Stomach (tissue), 9 donors: ENCODE results near the gene STMN3. TPM values are rescaled to one million over a fixed set of nuclear protein-coding genes. Genes with fewer than 3 reads are reported as not detected.

Source experiments
- DNase-seq, 2 donors: peaks; one replicate each; pipeline versions ENCODE4 v3.0.0 to v3.0.0-alpha.2; 2013 to 2019
- H3K27ac ChIP-seq, 5 donors: fragments of 200-600 bp in 4 of 5; sonication (generic) in 4 of 5; one replicate each; pipeline ENCODE4 v1.5.1; 2013 to 2019; ENCODE audit warnings: mild to moderate bottlenecking in 1 of 5, moderate library complexity in 1 of 5
- H3K27me3 ChIP-seq, 3 donors: fragments of 200-600 bp; sonication (generic); one replicate each; pipeline ENCODE4 v1.5.1; 2017 to 2019; ENCODE audit warnings: mixed run types in 1 of 3
- H3K36me3 ChIP-seq, 4 donors: fragments of 200-600 bp; sonication (generic); 1 replicate in 3 of 4; 2 replicates in 1 of 4; pipeline ENCODE4 v1.5.1; 2016 to 2019
- H3K4me1 ChIP-seq, 4 donors: fragments of 200-600 bp; sonication (generic); one replicate each; pipeline ENCODE4 v1.5.1; 2016 to 2019
- H3K4me3 ChIP-seq, 4 donors: fragments of 200-600 bp; sonication (generic) in 3 of 4; one replicate each; pipeline ENCODE4 v1.5.1; 2016 to 2019; ENCODE audit warnings: mild to moderate bottlenecking in 1 of 4
- H3K9me3 ChIP-seq, 4 donors: fragments of 200-600 bp; sonication (generic); one replicate each; pipeline ENCODE4 v1.5.1; 2016 to 2019
- CTCF ChIP-seq, 7 experiments: fragments of 450-650 bp in 4 of 7; fragments of 200-600 bp in 3 of 7; sonication (generic) in 3 of 7; IDR thresholded peaks; one replicate each; pipeline ENCODE4 v1.5.1; 2016 to 2019; ENCODE audit warnings: antibody characterized with exemption in 7 of 7, control low read depth in 2 of 7, mild to moderate bottlenecking in 1 of 7
- EP300 ChIP-seq: sonication (generic); formaldehyde crosslinking; IDR thresholded peaks from one replicate; pipeline ENCODE4 v1.6.1; 2017; ENCODE audit warnings: antibody characterized with exemption
- POLR2A ChIP-seq, 4 donors: fragments of 450-650 bp; IDR thresholded peaks; one replicate each; pipeline ENCODE4 v1.6.1; 2016; ENCODE audit warnings: antibody characterized with exemption in 4 of 4, control low read depth in 2 of 4, mild to moderate bottlenecking in 1 of 4, moderate library complexity in 1 of 4
- POLR2AphosphoS5 ChIP-seq, 3 donors: sonication (generic); formaldehyde crosslinking; IDR thresholded peaks; one replicate each; pipeline ENCODE4 v1.6.1; 2016; ENCODE audit warnings: antibody characterized with exemption in 3 of 3
- WGBS, 5 donors: extraction: QIAGEN DNeasy Blood & Tissue Kit in 3 of 5; methylation state at CpG; one replicate each; pipeline versions ENCODE4 v1.1.5 to v1.1.7; 2013 to 2018; 5-methylcytosine and 5-hydroxymethylcytosine counted together
- intact Hi-C: fragments of 100-400 bp; cut with DNase I; formaldehyde crosslinking; loops from one replicate; pipeline ENCODE4 v1.15.1; 2023; ENCODE audit warnings: low total_unique reads
- polyA plus RNA-seq, 3 donors: library from polyadenylated mRNA; stranded (reverse); fragments of 200-250 nt; gene quantifications; one replicate each; pipeline ENCODE4 v1.2.3, GENCODE V29; 2013
- total RNA-seq, 5 donors: library from RNA; depleted of rRNA; stranded (reverse); fragments of >200 nt; gene quantifications; one replicate each; pipeline versions ENCODE4 v1.1.0 to v1.2.3, GENCODE V29; 2014 to 2016
- donor health status: healthy with polysubstance abuse.
- donor health status: Bipolar disorder and iron deficiency.
- donor health status: healthy.

STMN3 gene
- total and polyA plus RNA-seq, 8 donors, result 0.87 to 14.8 (median 12.0) TPM

- Histone ChIP-seq H3K27me3 (peaks cover 0 to 31% (median 16%) of the 10 kb centered on the region in 3 donors), H3K27ac (no peak overlapping the region), H3K36me3 (no peaks in the 10 kb centered on the region), H3K9me3 (no peaks in the 10 kb centered on the region), H3K4me1 (peaks cover 23 to 30% (median 28%) of the 10 kb centered on the region in 4 donors), H3K4me3 (no peak overlapping the region)
- intact Hi-C loops, result no loop called here
- DNase-seq, result no peak
- TF ChIP-seq POLR2A (IDR thresholded peaks at IDR 0.05), result no peak
- TF ChIP-seq EP300, result no peak
- no peak for TF ChIP-seq POLR2AphosphoS5 (IDR thresholded peaks at IDR 0.05)
- no peak for TF ChIP-seq CTCF (IDR thresholded peaks at IDR 0.05)
- WGBS, 5 donors, result 80 to 86% (median 81%) methylated on average over 10 to 11 of the region's 11 CpGs
Observed at GRCh38 chr20:63648895-63649589, 4.2 kb downstream of the STMN3 start.

GRCh38 chr20:63648190-63648589 is 5.0 kb downstream of the STMN3 start:
- Histone ChIP-seq H3K27ac (no peak overlapping the region), H3K9me3 (no peaks in the 10 kb centered on the region), H3K4me1 (peaks cover 16 to 22% (median 21%) of the 10 kb centered on the region in 4 donors), H3K4me3 (no peak overlapping the region), H3K27me3 (peaks cover 0 to 22% (median 16%) of the 10 kb centered on the region in 3 donors), H3K36me3 (no peaks in the 10 kb centered on the region)
- no peak for DNase-seq
- 83 to 94% (median 89%) methylated on average over 6 of the region's 6 CpGs for WGBS, 5 donors
- intact Hi-C loops, result no loop called here
- TF ChIP-seq POLR2A (IDR thresholded peaks at IDR 0.05) (no peak), CTCF (IDR thresholded peaks at IDR 0.05) (no peak), EP300 (no peak), POLR2AphosphoS5 (IDR thresholded peaks at IDR 0.05) (no peak)

- H3K27me3 ChIP-seq, result no peaks in the 10 kb centered on the region
- DNase-seq, result no peak
- 67 to 85% (median 80%) methylated on average over 4 of the region's 4 CpGs for WGBS, 5 donors
- TF ChIP-seq CTCF (IDR thresholded peaks at IDR 0.05), result no peak
- no peak for TF ChIP-seq EP300
- no peak for TF ChIP-seq POLR2AphosphoS5 (IDR thresholded peaks at IDR 0.05)
- TF ChIP-seq POLR2A (IDR thresholded peaks at IDR 0.05), result no peak
- no peak overlapping the region for H3K27ac ChIP-seq
- H3K4me3 ChIP-seq, result no peak overlapping the region
- intact Hi-C loops, result no loop called here
- H3K36me3 ChIP-seq, result no peaks in the 10 kb centered on the region
- H3K9me3 ChIP-seq, result no peaks in the 10 kb centered on the region
- peaks cover 8 to 20% (median 15%) of the 10 kb centered on the region in 4 donors for H3K4me1 ChIP-seq
Observed at GRCh38 chr20:63645218-63645617, 8.0 kb downstream of the STMN3 start.

GRCh38 chr20:63643946-63644345 is 9.3 kb downstream of the STMN3 start:
- WGBS, 5 donors, result 91 to 96% (median 92%) methylated on average over 15 of the region's 15 CpGs
- DNase-seq, result no peak
- H3K4me1 ChIP-seq, result peaks cover 8 to 29% (median 21%) of the 10 kb centered on the region in 4 donors
- intact Hi-C loops, result no loop called here
- no peaks in the 10 kb centered on the region for H3K36me3 ChIP-seq
- no peak overlapping the region for H3K4me3 ChIP-seq
- no peak overlapping the region for H3K27ac ChIP-seq
- TF ChIP-seq POLR2A (IDR thresholded peaks at IDR 0.05) (no peak), EP300 (no peak), POLR2AphosphoS5 (IDR thresholded peaks at IDR 0.05) (no peak), CTCF (IDR thresholded peaks at IDR 0.05) (no peak)
- no peaks in the 10 kb centered on the region for H3K9me3 ChIP-seq
- H3K27me3 ChIP-seq, result no peaks in the 10 kb centered on the region
